HG03457 (cell line): ENCODE results near the gene SLC22A17.
"Not testable (repeated sequence)": the region's sequence is repeated elsewhere in the genome, so short reads cannot be mapped to it uniquely, and the experiment has no call there.

Source experiments
- ATAC-seq: cut with Tn5 transposase; IDR thresholded peaks from one replicate; pipeline ENCODE4 v1.9.1; 2021; ENCODE audit warnings: moderate number of reproducible peaks; ENCODE audit not compliant: unreplicated experiment

The SLC22A17 gene

GRCh38 chr14:23346693-23347405 is 5.8 kb downstream of the SLC22A17 start:
- ATAC-seq: no peak

- no peak for ATAC-seq
Measured at GRCh38 chr14:23345987-23346692, 6.5 kb downstream of the SLC22A17 start.

- no peak for ATAC-seq
Measured at GRCh38 chr14:23344481-23344880, 8.2 kb downstream of the SLC22A17 start.

GRCh38 chr14:23339506-23340268 is 13.0 kb downstream of the SLC22A17 start:
- no peak for ATAC-seq

GRCh38 chr14:23335623-23336022 is 17.1 kb downstream of the SLC22A17 start:
- ATAC-seq: no peak

GRCh38 chr14:23327947-23328744 is 24.5 kb downstream of the SLC22A17 start:
- ATAC-seq: no peak

GRCh38 chr14:23326491-23327332 is 26.0 kb downstream of the SLC22A17 start:
- ATAC-seq: no peak

- ATAC-seq: not testable (repeated sequence)
Measured at GRCh38 chr14:23325746-23326145, 26.9 kb downstream of the SLC22A17 start.

GRCh38 chr14:23324993-23325392 is 27.7 kb downstream of the SLC22A17 start:
- ATAC-seq: no peak

- no peak for ATAC-seq
Measured at GRCh38 chr14:23324455-23324846, 28.2 kb downstream of the SLC22A17 start.

GRCh38 chr14:23323838-23324454 is 28.7 kb downstream of the SLC22A17 start:
- no peak for ATAC-seq

GRCh38 chr14:23322568-23323517 is 29.8 kb downstream of the SLC22A17 start:
- ATAC-seq: no peak

- ATAC-seq: peak; percentile 7
Measured at GRCh38 chr14:23321572-23322547, 30.8 kb downstream of the SLC22A17 start.

- ATAC-seq: peak; percentile 81
Measured at GRCh38 chr14:23320584-23321571, 31.8 kb downstream of the SLC22A17 start, which contains the start of gene PABPN1. Gene PABPN1 (plus strand): TSS chr14:23321457. CDS start chr14:23321470, 13 bp downstream.

GRCh38 chr14:23319746-23320583 is 32.7 kb downstream of the SLC22A17 start:
- no peak for ATAC-seq
